Calu3 (cell line): ENCODE data around the gene PEAK1. TPM values are rescaled to one million over a fixed set of nuclear protein-coding genes. Genes with fewer than 3 reads are reported as not detected.

Experiments
- BruUV-seq: library from RNA; stranded (reverse); fragments of 400-500 nt; replicated peaks from 2 replicates; lab custom pipeline; 2021; lab: Mats Ljungman, UMichigan
- CTCF ChIA-PET: fragments of 300-600 bp; sonication (Branson Sonifier 250); formaldehyde crosslinking; loops from one replicate; lab custom pipeline; 2022; ENCODE audit warnings: antibody characterized with exemption; lab: Charles Lee
- DNase-seq: peaks from one replicate; pipeline ENCODE4 v3.0.0; 2022
- H3K27ac Mint-ChIP-seq: one replicate; pipeline ENCODE4 v1.8.0; 2022; ENCODE audit warnings: mixed read lengths; ENCODE audit not compliant: unreplicated experiment
- H3K27me3 Mint-ChIP-seq: one replicate; pipeline ENCODE4 v1.8.0; 2022; ENCODE audit warnings: mixed read lengths; ENCODE audit not compliant: unreplicated experiment
- H3K36me3 Mint-ChIP-seq: one replicate; pipeline ENCODE4 v1.8.0; 2022; ENCODE audit warnings: mild to moderate bottlenecking, moderate library complexity, mixed read lengths; ENCODE audit not compliant: insufficient read depth, unreplicated experiment
- H3K4me1 Mint-ChIP-seq: one replicate; pipeline ENCODE4 v1.8.0; 2022; ENCODE audit warnings: mild to moderate bottlenecking, low read depth, mixed read lengths; ENCODE audit not compliant: unreplicated experiment
- H3K4me3 Mint-ChIP-seq: one replicate; pipeline ENCODE4 v1.8.0; 2022; ENCODE audit warnings: mild to moderate bottlenecking, low read depth, moderate library complexity, mixed read lengths; ENCODE audit not compliant: unreplicated experiment
- H3K9me3 Mint-ChIP-seq: one replicate; pipeline ENCODE4 v1.8.0; 2022; ENCODE audit warnings: low read depth, mixed read lengths; ENCODE audit not compliant: unreplicated experiment
- CTCF ChIP-seq: fragments of 200-600 bp; IDR thresholded peaks from one replicate; pipeline ENCODE4 v1.8.0; 2022; ENCODE audit warnings: antibody characterized with exemption; ENCODE audit not compliant: unreplicated experiment
- intact Hi-C: fragments of 100-400 bp; cut with micrococcal nuclease; formaldehyde crosslinking; loops from one replicate; pipeline ENCODE4 v1.10.0; 2022; ENCODE audit not compliant: unreplicated experiment
- total RNA-seq: library from RNA; stranded (reverse); gene quantifications from 2 replicates; pipeline ENCODE4 v1.2.3, GENCODE V29; 2022

PEAK1 gene
- total RNA-seq, 1 experiment from 2014 or later = 54.3 TPM

GRCh38 chr15:77436822-77437221 is 16.9 kb upstream of the PEAK1 start:
- Mint-ChIP-seq H3K27me3 (no peaks in the 10 kb centered on the region), H3K36me3 (no peaks in the 10 kb centered on the region), H3K27ac (no peak overlapping the region), H3K4me3 (no peak overlapping the region), H3K9me3 (no peaks in the 10 kb centered on the region), H3K4me1 (peaks cover 17% of the 10 kb centered on the region)
- intact Hi-C loops = no loop called here
- CTCF ChIA-PET = interaction anchor here (0.6 kb wide), 1 partner anchor 712 kb away, joined by 9 read pairs; the partner anchor contains the start of gene IDH3A
- TF ChIP-seq CTCF = no peak
- no TSS peak for BruUV-seq
- no peak for DNase-seq

- H3K27me3 Mint-ChIP-seq = no peaks in the 10 kb centered on the region
- TF ChIP-seq CTCF = no peak
- H3K27ac Mint-ChIP-seq = no peak overlapping the region
- CTCF ChIA-PET = interaction anchor here (1.3 kb wide), 1 partner anchor 10 kb away, joined by 3 read pairs; no protein-coding TSS in a partner anchor
- no TSS peak for BruUV-seq
- peaks cover 25% of the 10 kb centered on the region for H3K4me1 Mint-ChIP-seq
- DNase-seq = no peak
- no peak overlapping the region for H3K4me3 Mint-ChIP-seq
- intact Hi-C loops = no loop called here
- no peaks in the 10 kb centered on the region for H3K36me3 Mint-ChIP-seq
- H3K9me3 Mint-ChIP-seq = no peaks in the 10 kb centered on the region
These were observed 10.7 kb upstream of the PEAK1 start for GRCh38 chr15:77430652-77431051.

GRCh38 chr15:77430213-77430612 is 10.3 kb upstream of the PEAK1 start:
- TF ChIP-seq CTCF = no peak
- Mint-ChIP-seq H3K4me3 (no peak overlapping the region), H3K4me1 (peaks cover 29% of the 10 kb centered on the region), H3K9me3 (no peaks in the 10 kb centered on the region), H3K27ac (no peak overlapping the region), H3K27me3 (no peaks in the 10 kb centered on the region), H3K36me3 (peaks cover under 1% of the 10 kb centered on the region)
- no TSS peak for BruUV-seq
- CTCF ChIA-PET = interaction anchor here (1.3 kb wide), 1 partner anchor 11 kb away, joined by 3 read pairs; no protein-coding TSS in a partner anchor
- intact Hi-C loops = no loop called here
- DNase-seq = no peak

GRCh38 chr15:77426871-77427270 is 7.0 kb upstream of the PEAK1 start:
- Mint-ChIP-seq H3K27me3 (no peaks in the 10 kb centered on the region), H3K36me3 (peaks cover 5% of the 10 kb centered on the region), H3K4me3 (no peak overlapping the region), H3K27ac (peak overlapping the region; percentile 10), H3K9me3 (no peaks in the 10 kb centered on the region), H3K4me1 (peaks cover 49% of the 10 kb centered on the region)
- CTCF ChIA-PET = no interaction called here
- DNase-seq = no peak
- no TSS peak for BruUV-seq
- no peak for TF ChIP-seq CTCF
- intact Hi-C loops = no loop called here
